Esophagus mucosa (tissue), 1 donor: ENCODE data around the gene TBC1D25. TPM values are rescaled to one million over a fixed set of nuclear protein-coding genes. Genes with fewer than 3 reads are reported as not detected.
"Not testable (repeated sequence)": the region's sequence is repeated elsewhere in the genome, so short reads cannot be mapped to it uniquely, and the experiment has no call there.

Source experiments
- ATAC-seq: fragments of 200-7000 bp; cut with Tn5 transposase; one replicate; pipeline ENCODE4 v1.9.1; 2020
- total RNA-seq: library from RNA; stranded (reverse); gene quantifications from one replicate; pipeline ENCODE4 v1.2.4, GENCODE V29; 2023
- donor health status: DM: yes; HTN: yes; CAD: no.

Gene TBC1D25
- total RNA-seq, 1 donor from 2014 or later: 10.4 TPM

GRCh38 chrX:48515842-48516241 lies 23.7 kb upstream of the TBC1D25 start:
- no peak for ATAC-seq

DNA sequence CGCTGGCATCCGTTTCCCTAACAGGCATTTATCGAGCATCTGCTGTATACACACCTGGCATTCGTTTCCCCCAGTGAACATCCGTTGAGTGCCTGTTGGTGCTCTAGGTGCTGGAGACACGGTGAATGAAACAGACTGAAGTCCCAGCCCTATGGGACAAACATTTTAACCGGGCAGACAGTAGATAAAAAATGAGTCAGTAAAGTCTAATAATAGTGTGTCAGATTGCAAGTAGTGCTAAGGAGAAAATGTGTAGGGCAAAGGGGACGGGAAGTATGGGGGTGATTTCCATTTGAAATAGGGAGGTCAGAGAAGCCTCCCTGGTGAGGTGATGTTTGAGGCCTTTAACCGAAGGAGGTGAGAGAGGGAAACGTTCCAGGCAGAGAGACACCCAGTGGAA lies 23.2 kb upstream of the TBC1D25 start:
- no peak for ATAC-seq

DNA sequence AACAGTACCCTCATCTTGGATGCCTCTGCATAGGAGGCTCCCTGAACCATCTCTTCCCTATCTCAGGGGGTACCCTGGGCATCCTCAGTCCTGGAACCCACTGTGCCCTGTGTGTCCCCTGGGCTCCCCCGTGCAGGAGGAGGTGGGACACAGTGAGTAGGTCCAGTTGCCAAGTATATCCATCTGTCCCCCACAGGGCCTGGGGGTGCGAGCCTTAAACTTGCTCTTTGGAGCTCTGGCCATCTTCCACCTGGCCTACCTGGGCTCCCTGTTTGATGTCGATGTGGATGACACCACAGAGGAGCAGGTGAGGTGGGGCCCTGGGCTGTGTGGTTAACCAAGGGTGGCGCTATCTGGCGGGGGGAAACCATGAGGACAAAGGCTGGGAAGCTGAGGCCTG lies 22.5 kb upstream of the TBC1D25 start:
- no peak for ATAC-seq

- ATAC-seq: not testable (repeated sequence)
Measured at GRCh38 chrX:48519481-48519880, 20.0 kb upstream of the TBC1D25 start.

- no peak for ATAC-seq
Measured at GRCh38 chrX:48520455-48520854, 19.1 kb upstream of the TBC1D25 start.

GRCh38 chrX:48520976-48521352 lies 18.6 kb upstream of the TBC1D25 start:
- ATAC-seq: no peak

DNA sequence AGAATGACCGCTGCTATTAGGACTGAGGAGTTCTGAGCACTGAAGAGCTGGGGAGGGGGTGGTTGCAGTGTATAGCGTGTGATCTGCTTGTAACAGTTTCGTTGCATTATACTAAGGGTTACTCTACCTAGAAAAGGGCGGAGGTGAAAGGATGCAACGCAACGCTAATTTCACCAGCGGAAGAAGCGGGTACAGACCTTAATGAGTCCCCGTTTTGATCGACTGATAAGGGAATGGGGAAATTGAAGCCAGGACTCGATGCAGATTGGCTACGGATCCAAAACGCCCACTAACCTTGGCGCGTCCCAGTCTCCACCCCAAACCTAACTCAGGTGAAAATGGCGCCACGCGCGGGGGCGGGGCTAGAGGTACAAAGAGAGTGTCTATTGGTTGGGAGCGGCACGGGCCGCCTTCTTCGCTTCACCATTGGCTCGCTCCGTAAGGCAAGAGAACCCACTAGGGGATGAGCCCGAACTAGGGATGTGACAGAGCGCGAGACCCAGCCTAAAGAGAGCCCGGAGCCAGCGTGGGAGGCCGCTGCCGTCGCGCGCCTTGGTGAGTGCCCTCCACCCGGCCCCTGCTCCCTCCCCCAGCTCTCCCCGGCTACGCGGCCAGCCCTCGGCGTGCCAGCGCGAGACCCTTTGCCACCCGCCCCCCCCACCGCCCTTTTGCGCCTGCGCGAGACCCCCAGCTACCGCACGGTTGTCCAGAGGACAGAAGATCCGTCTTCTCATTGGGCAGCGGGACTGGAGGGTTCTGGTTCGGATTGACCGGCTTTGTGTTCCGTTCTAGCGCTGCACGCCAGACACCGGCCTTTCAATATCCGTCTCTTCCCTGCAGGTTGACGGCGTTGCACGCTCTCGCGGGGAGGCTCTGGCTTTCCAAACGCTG lies 17.9 kb upstream of the TBC1D25 start, which contains the start of gene EBP:
Gene EBP, plus strand, starts transcription at position 456 of the 891 bp plus-strand sequence. CDS start 1,964 bp downstream, outside the sequence.
- ATAC-seq: peak; percentile 99

- ATAC-seq: no peak
Measured at GRCh38 chrX:48522291-48522690, 17.2 kb upstream of the TBC1D25 start.

DNA sequence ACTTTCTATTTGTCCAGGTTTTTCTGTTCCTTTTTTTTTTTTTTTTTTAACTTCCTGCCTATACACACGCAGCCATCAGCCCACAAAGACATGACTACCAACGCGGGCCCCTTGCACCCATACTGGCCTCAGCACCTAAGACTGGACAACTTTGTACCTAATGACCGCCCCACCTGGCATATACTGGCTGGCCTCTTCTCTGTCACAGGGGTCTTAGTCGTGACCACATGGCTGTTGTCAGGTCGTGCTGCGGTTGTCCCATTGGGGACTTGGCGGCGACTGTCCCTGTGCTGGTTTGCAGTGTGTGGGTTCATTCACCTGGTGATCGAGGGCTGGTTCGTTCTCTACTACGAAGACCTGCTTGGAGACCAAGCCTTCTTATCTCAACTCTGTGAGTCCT lies 15.8 kb upstream of the TBC1D25 start:
- ATAC-seq: no peak

GRCh38 chrX:48525853-48526252 lies 13.7 kb upstream of the TBC1D25 start:
- ATAC-seq: not testable (repeated sequence)

- ATAC-seq: peak; percentile 30
Measured at GRCh38 chrX:48530736-48531135, 8.8 kb upstream of the TBC1D25 start.

DNA sequence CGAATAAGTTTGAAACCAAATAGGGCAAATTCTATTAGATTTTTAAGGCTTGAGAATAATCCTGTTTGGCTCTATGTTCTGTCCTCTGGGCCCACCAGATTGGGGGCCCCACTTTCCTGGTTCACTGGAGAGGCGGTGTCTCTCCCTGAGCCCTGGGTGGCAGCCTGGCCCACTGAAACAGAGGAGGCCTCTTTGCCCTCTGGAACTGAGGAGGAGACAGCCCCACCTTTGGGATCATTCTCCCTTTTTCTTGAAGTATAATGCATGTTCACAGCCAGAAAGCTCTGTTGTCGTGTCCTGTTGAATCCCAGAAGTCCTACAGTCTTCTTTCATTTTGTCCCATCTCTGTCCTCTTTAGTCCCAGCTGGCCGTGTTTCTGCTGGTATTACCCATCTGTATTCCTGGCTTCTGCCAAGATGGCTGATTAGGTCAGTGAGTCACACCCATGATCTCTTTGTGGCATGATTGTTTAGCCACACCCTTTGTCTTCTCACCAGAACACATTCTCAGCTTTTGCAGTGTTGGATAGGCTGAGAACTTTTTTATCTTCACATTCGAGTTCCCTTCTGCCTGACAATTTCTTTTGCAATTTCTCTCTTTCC lies 8.1 kb upstream of the TBC1D25 start:
- peak; percentile 74 for ATAC-seq

DNA sequence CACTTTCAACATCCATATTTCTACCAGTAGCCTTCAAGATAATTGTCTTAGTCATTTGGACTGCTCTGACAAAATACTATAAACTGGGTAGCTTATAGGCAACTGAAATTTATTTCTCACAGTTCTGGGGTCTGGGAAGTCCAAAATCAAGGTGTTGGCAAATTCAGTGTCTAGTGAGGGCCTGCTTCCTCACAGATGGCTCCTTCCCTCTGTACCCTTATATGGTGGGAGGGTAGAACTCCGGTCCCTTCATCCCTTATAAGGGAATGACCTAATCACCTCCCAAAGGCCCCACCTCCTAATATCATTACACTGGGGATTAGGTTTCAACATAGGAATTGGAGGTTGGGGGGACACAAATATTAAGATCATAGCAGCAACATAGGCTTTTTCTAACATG lies 7.4 kb upstream of the TBC1D25 start:
- ATAC-seq: peak; percentile 19

DNA sequence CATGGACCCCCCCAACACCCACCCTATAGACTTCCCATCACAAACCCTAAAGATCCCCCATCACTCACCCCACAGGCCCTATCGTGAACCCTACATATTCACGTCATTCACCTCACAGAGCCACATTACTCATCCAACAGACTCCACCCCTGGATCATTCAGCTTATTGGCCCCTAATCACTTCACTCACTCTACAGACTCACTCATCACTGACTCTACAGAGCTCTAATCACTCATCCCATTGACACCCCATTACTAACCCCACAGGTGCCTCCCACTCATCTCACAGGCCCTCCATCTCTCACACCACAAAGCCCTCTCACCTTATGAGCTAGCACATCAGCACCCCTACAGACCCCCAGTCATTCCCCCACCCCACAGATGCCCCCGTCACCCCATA lies 6.3 kb upstream of the TBC1D25 start:
- ATAC-seq: peak; percentile 60

GRCh38 chrX:48538641-48539344 lies 721 bp upstream of the TBC1D25 start:
- no peak for ATAC-seq

DNA sequence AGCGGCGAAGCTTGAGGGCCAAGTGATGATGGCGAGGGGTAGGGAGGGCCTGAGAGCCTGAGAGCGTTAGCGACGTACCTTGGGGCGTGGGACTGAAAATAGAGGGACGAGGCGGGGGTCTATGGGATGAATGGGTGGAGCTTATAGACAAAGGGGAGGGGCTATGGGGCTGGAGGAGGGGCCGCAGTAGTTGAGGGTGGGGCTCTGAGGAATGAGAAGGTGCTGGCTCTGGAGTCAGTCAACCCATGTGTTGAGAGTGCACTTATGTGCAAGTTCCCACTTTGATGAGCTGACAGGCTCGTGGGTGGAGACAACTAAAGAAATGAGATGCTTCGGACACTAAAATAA lies 488 bp downstream of the TBC1D25 start:
- ATAC-seq: peak; percentile 66

DNA sequence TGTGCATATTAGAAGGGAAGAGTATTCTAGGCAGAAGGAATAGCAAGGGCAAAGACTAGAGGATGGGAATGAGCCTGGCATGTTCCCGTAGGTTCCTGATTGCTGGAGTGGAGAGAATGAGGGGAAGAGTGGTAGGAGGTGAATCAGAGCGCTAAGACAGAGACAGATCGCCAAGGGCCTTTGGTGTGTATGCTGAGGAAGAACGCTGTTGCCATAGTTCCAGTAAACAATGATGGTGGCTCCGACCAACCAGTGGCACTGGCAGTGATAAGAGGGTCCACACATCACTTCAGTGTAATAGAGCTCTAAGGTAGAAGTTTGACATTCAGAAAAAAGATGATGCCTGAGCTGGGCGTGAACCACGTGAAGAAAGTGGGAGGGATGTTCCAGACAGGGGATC lies 966 bp downstream of the TBC1D25 start:
- no peak for ATAC-seq

GRCh38 chrX:48541140-48541814 lies 1.8 kb downstream of the TBC1D25 start:
- no peak for ATAC-seq

DNA sequence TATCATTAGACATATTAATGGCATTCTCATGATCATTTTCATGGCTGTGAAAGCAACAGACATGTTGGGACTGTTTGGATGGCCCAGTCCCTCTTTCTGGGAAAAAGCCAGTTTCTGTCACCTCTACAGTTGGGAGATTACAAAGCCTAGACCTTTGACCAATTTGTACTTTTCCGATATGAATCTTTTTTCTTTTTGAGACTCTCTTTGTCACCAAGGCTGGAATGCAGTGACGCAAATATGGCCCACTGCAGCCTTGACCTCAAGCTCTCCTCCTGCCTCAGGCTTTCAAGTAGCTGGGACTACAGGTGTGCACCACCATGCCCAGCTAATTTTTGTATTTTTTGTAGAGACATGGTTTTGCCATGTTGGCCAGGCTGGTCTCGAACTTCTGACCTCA lies 9.4 kb downstream of the TBC1D25 start:
- ATAC-seq: no peak

DNA sequence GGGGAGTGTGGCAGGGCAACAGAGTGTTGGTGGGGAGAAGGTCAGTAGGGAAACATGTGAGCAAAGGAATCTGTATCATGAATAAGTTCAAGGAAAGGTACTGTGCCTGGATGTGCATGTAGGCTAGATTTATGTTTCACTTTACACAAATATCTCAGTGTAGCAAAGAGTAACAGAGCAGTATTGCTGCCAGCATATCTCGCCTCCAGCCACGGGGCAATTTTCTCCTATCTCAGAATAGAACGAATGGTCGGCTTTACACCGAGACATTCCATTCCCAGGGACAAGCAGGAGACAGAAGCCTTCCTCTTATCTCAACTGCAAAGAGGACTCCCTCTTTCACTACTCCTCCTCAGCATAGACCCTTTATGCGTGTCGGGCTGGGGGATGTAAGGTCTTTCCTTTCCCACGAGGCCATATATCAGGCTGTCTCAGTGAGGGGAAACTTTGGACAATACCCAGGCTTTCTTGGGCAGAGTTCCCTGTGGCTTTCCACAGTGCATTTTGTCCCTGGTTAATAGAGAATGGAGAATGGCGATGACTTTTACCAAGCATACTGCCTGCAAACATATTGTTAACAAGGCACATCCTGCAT lies 16.3 kb downstream of the TBC1D25 start:
- ATAC-seq: not testable (repeated sequence)

GRCh38 chrX:48558271-48558670 lies 18.8 kb downstream of the TBC1D25 start:
- ATAC-seq: peak; percentile 94

DNA sequence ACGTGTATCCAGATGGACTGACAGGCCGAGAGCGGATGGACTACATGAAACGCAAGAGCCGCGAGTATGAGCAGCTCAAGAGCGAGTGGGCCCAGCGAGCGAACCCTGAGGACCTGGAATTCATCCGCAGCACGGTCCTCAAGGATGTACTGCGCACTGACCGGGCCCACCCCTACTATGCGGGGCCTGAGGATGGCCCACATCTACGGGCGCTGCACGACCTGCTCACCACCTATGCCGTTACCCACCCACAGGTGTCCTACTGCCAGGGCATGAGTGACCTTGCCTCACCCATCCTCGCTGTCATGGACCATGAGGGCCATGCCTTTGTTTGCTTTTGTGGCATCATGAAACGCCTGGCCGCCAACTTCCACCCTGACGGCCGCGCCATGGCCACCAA lies 20.1 kb downstream of the TBC1D25 start:
- ATAC-seq: no peak

GRCh38 chrX:48560056-48560455 lies 20.5 kb downstream of the TBC1D25 start:
- ATAC-seq: no peak
